DMS153 treated with DMSO at 0.1 percent for 48 hours (cell line): ENCODE data around the gene PNLIPRP3.
"Not testable (repeated sequence)": the region's sequence is repeated elsewhere in the genome, so short reads cannot be mapped to it uniquely, and the experiment has no call there.

ENCODE experiments used
- DNase-seq: peaks from one replicate; lab custom pipeline; 2025; ENCODE audit not compliant: unreplicated experiment; lab: John Stamatoyannopoulos, UW

The PNLIPRP3 gene

DNA sequence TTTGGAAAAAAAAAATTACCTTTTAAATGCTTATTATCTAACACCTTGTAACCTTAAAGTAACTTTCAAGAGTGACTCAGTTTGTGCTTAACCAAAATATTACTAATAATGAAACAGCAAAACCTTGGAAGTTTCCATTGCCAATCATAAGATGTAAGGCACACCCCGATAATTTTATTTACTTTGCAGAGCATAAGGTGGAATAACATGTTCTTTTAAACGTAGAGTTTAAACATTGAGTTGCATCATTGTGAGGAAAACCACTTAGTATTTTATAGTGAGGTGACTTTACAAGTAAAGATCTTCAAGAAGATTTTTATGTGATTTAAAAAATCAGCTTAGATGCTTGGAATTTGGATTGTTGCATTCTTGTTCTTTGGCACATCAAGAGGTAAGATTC, at the start of gene PNLIPRP3:
PNLIPRP3 (plus strand) TSS at position 177 of the 400 bp plus-strand sequence; CDS start at position 343, 166 bp downstream.
- DNase-seq: no peak

DNA sequence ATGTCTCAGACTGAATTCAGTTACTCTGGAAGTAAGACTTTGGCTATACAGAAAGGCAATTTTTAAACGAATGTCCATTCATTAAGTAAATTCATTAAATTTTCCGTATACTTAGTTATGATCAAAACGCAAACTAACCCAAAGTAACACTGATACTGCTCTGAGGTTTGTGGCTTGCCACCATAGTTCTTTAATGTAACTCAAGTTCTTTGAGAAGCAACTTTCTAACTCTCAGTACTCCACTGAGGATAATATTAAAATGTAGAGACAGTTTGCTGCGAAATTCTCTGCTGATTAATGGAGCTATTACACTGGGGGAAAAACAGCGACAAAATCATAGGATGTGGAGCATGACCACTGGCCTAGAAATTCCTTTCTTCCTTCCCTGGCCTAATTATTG, 45.4 kb upstream of the PNLIPRP3 start:
- no peak for DNase-seq

DNA sequence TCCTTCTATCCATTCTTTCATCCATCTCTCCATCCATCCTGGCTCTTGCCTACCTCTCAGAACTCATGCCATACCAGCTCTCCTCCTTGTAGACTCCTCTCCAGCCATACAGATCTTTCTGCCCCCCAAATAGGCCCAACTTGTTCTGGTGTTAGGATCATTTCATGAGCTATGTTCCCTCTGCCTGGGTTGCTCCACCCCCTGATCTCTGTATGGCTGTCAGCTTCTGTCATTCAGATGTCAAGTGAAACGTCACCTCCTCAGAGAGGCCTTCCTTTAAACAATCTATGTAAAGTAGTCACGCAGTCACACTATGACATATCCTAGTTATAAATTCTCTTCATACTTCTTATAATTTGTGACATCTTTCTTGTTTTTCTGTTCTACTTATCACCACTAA, 42.3 kb upstream of the PNLIPRP3 start:
- no peak for DNase-seq

DNA sequence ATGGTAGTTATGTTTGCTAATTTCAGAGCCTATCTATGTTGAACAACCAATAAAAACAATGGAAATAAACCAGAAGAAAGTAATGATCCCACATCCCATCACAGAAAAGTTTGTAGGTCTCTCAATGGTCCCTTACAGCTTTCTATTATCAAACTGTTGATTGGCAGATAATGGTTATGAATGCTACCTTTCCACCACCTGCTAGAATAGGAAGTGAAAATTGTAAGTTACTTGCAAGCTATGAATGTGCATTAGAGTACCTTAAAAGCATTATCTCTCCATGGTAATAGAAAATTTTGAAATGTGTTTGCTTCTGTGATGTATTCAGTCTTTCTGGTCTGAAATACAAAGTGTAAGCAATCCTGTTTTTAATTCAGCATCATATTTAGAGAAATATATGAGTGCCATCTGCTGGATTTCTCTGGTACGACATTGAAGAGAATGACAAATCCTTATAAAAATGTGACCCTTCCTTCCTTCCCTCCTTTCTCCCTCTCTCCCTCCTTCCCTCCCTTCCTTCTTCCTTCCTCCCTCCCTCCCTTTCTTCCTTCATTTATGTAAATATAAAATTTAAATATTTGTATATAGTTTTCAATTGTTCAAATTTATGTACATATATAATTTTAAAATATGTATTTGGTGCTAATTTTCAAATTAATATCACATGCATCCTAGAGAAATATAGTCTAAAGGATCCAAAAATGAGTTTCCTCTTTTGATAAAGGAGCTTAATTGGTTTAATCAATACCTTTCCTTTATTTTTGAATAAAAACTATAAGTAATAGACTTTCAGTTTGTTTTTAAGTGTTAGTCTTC, 41.4 kb upstream of the PNLIPRP3 start:
- DNase-seq: peak; percentile 8

DNA sequence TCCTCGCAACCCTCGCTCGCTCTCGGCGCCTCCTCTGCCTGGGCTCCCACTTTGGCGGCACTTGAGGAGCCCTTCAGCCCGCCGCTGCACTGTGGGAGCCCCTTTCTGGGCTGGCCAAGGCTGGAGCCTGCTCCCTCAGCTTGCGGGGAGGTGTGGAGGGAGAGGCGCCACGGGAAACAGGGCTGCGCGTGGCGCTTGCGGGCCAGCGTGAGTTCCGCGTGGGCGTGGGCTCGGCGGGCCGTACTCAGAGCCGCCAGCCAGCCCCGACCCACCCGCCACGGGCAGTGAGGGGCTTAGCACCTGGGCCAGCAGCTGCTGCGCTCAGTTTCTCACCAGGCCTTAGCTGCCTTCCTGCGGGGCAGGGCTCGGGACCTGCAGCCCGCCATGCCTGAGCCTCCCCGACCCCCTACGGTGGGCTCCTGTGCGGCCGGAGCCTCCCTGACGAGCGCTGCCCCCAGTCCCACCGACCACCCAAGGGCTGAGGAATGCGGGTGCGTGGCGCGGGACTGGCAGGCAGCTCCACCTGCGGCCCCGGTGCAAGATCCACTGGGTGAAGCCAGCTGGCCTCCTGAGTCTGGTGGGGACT, 34.3 kb upstream of the PNLIPRP3 start:
- not testable (repeated sequence) for DNase-seq

DNA sequence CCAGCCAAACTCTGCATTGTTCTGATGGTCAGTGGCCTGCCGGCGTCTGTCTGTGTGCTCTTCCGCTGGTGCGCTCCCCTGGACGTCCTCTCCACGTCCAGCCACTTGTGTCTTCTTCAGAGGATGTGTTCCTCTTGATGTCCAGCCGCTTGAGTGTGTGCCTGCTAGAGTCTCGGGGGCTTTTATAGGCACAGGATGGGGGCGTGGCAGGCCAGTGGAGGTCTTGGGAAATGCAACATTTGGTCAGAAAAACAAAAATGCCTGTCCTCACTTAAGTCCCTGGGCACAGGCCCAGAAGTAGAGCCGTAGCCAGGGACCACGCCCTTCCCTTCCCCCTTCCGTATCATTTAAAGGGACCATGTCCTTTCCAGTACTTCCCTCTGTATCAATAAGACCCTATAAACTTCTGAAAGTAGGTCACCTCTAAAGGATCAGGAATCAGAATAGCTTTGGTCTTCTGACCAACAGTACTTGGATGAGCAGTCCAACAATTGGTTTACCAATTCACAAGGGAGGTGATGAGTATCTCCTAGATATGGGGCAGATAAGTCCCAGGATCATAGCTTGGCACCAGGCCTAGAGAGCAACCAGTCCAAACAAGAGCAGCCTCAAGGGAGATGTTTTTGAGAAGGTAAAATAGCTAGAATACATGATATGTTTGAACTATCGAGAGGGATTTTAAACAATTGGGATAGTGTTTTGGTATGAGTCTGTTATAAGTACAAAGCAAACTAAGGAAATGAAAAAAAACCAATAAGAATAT, 32.2 kb upstream of the PNLIPRP3 start:
- no peak for DNase-seq

DNA sequence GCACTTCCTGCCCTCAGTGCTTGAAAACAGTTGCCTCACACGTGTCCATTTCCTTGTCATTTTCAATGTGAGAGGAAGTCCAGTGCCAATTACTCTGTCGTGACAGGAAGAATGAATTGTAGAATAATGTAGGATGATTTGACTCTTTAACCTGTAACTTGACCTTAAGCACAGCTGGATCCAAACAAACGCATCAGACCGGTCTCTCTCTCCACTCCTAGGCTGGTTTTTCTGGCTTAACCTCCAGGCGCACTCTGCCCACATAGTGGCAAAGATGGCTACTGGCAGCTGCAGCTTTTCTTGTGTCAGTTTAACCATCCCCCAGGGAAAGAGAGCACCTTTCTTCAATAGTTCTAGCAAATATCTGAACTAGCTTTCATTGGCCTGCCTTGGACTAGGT, 29.4 kb upstream of the PNLIPRP3 start:
- DNase-seq: no peak

DNA sequence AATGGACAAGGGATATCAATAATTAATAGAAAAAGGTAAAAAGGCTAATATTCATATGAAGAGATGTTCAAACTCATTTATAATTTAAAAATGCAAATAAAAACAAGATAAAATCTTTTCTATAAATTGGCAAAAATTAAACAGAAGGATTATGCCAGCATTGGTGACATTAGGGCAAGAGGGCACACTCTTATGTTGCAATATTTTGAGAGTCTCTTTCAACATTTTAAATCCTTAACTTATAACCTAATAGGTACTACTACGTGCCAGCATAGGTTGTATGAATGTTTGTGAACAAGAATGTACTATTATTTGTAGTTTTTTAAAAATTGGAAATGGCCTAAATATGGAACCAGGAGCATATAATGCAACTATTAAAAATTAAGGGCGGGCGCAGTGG, 24.8 kb upstream of the PNLIPRP3 start:
- DNase-seq: no peak

DNA sequence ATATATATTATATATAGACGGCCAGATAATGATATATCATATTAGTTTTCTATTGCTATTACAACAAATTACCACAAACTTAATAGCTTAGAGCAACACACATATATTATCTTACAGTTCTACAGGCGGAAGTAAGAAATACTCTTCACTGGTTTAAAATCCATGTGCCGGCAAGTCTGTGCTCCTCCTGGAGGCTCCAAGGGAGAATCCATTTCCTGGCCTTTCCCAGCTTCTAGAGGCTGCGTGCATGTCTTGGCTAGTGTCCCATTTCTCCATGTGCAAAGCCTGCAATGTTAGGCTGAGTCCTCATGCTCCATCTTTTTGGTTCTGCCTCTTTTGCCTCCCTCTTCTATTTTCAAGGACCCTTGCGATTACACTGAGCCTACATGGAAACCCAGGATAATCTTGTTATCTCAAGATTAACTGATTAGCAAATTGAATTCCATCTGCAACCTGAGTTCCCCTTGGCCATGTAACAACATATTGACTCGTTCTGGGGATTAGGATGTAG, 23.9 kb upstream of the PNLIPRP3 start:
- DNase-seq: no peak

DNA sequence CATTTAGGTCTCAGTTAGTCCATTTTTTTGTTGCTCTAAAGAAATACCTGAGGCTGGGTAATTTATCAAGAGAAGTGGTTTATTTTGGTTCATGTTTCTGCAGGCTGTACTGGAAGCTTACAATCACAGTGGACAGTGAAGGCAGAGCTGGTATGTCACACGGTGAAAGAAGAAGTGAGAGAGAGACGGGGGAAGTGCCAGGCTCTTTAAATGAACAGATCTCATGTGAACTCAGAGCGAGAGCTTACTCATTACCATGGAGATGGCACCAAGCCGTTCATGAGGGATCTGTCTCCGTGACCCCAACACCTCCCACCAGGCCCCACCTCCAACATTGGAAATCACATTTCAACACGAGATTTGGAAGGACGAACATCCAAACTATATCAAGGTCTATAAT, 18.9 kb upstream of the PNLIPRP3 start:
- no peak for DNase-seq

DNA sequence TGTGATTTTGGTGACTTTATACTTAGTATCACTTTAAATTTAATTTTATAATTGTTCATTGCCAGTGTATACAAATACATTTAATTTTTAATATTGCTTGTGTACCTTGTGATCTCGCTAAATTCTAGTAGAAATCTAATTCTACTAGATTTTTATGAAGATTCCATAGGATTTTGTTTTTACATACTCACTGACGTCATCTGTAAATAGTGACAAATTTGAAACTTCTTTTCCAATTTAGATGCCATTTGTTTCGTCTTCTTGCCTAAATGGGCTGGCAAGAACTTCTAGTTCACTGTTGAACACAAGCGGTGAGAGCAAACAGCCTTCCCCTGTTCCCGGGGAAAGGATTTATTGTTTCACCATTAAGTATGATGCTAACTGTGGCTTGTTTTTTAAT, 17.3 kb upstream of the PNLIPRP3 start:
- no peak for DNase-seq

DNA sequence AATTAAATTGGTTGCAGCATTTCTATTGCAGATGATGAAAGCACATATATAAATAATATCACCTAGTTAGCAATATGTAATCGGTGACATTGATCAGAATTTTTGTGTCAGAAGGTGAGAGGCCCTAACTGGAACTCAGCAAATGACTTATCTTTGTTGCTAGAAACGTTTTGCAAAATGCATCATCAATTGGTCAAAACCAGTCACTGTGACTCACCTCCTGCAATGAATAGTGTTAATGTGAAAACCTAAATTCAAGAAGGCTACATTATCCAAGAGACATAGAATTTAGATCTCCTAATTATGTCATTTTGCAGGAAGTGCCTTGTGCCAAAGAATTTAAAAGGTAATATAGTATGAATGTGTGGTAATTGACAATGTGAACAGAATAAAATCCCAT, 9.8 kb upstream of the PNLIPRP3 start:
- DNase-seq: no peak

DNA sequence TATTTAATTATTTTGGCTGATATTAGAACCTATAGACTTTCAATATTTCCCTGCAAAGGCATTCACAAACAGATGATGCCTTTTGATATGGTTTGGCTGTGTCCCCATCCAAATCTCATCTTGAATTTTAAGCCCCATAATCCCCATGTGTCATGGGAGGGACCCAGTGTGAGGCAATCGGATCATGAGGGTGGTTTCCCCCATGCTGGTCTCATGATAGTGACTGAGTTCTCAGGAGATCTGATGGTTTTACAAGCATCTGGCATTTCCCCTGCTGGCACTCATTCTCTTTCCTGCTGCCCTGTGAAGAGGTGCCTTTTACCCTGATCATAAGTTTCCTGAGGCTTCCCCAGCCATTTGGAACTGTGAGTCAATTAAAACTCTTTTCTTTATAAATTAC, 9.3 kb upstream of the PNLIPRP3 start:
- DNase-seq: no peak

DNA sequence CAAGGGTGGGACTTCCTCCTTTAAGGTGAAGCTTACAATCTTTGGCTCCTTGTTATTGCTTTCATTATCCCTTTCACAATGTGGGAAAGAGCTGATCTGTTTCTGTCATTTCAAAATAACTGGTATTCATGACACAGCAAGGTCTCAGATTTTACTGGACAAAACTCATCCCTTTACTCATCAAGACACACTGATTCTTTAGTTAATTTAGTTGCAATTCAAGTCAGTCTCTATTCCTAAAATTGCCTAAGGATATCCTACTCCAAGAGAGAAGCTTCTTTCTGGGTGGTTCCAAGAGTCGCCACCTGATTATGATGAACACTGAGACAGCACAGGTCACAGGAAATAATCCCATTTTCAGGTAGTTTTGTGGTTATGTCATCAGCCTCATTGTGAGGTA, 5.8 kb upstream of the PNLIPRP3 start:
- no peak for DNase-seq

DNA sequence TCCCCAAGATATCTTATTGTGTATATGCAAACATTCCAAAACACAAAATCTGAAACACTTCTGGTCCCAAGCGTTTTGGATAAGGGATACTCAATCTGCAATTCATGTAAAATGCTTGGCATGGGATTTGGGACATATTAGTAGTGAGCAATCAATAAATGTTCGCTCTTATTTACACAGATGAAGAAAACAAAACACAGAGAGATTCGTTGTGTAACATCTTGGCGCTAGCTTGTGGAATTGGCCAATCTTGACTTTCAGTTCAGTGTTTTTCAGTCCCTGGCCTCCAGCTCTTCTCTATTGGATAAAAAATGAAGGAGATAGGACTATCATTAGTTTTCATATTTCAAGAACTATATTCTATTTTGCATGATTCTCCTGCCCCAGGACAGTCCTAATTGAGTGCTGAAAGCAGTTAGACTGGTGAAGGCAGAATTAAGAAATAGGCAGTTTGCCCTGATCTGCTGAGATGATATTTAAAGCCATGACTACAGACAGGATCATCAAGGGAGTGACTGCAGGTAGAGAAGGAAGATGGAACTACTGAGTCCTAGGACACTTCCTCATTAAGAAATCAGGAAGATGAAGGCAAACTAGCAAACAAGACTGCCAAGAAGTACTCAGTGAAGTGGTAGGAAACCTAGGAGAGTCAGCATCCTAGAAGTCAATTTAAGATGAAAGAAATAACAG, 1.8 kb downstream of the PNLIPRP3 start:
- DNase-seq: no peak

DNA sequence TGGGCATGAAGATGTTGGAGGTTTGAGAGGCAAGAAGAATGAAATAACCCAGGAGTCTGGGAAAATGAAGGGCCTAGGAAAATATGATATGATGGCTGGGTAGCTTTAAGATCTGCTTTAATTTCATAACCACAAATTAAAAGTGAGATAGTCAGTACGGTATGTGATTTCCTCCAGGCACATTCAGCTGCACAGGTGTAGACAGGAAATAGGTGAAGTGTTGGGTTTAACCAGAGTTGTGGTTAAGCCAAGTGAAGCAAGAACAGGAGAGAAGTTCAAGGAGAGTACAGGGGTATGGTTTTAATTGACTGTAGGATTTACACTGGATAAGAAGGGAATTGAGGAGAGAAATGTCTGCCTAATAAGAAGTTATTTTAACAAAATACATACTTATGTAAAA, 2.6 kb downstream of the PNLIPRP3 start:
- DNase-seq: no peak

DNA sequence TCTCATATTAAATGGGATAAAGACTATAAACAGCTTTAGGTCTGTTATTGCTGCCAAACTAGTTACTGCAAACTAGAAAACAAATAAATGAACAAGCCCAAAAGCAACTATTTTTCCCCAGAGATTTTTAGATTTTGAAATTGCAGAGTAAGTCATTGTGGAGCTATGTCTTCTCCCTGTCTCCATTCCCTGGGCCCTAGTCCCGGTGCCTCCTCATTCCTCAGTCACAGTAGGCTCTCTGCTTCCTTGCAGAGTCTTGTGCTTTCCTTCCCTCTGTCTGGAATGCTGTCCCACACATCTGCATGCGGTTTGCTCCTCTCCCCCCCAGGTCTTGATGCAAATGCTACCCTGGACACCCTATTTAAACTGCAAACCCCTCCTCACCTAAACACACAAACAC, 4.0 kb downstream of the PNLIPRP3 start:
- DNase-seq: no peak

DNA sequence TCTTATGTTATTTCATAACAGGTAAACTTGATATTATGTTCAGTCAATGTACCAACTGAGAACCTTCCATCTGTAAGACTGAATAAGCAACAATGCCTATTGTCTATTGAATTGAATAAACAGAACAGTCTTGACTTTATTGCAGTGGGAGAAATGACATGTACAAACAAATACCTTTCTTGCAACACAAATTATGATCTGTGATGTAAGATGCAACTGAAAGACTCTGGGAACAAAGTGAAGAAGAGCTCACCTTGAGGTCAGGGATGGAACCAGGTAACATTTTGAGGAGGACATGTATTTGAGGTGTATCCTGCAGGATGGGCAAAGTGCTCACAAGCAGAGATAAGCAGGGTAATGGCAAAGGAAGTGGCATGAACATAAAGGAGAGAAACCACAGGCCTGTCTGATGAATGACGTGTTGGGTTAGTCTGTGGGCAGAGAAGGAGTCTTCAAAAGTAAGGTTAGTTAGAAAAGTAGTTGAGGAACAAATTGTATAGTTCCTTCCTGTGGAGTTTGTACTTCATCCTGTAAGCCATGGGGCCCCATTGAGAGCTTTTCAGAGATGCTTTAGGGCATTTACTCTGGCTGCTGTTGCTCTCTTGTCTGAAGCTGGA, 9.5 kb downstream of the PNLIPRP3 start:
- no peak for DNase-seq

DNA sequence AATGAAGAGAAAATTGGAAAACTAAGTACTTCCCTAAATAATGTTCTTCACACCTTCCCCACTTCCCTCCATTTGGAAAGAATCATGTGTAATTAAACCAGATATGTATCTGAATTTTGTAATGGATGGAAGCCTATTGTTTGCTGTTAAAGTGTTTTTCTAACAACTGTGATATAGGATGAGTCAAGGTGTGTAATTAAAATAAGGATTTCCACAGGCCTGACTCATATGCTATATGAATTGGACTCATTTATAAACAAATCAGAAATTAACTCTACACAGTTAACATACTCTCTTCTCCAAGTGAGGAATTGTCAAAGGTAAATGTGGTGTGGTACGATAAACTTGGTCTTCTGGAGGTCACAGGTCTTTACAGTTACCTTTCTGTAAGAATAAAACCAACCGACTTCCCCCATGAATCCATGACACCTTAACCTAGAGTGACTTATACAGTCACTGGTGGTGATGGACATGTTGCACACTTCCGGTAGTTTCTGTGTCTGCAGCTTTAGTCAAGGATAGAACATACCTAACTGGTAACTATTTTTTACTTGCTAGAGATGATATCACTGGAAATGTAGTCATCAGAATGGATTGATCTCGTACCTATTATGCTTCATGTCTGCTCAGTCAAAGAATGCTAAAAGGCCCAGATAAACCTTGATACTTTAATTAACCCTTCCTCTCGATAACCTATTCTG, 12.8 kb downstream of the PNLIPRP3 start:
- no peak for DNase-seq

DNA sequence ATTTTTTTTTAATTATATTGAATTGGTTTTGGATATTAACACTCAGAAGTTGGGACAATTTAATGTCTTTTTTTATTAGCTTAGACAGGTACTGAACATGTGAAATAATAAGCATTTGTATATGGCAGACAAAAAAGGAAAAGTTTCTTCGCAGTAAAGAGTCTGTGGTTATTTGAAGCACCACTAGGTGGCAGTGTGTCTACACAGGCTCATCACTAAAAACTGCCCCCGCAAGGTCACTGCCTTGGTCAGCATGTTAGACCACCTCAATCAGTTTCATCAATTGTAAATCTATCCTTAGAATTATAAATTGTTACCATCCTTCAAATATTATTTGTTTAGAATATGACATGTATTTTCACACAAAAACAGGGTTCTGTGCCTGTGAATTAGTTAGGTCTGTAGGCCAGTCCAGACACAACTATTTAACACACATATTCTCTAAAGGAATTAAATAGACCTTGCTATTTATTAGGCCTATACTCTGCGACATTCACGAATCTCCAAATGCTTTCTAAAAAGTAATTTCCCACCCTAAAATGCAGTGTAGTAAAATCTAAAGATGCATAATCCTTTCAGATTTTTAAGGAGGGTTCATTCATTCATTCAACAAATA, 17.0 kb downstream of the PNLIPRP3 start:
- no peak for DNase-seq
